ENCODE data around the gene UFC1. TPM values are rescaled to one million over a fixed set of nuclear protein-coding genes. Genes with fewer than 3 reads are reported as not detected.

UFC1 gene
- total and polyA plus RNA-seq, 2 of the 13 experiments (the other 11 are each of a cell fraction or from before 2014, with no cell fraction given): 72.8 to 85.2 TPM

GRCh38 chr1:161177112-161177935 is 23.5 kb downstream of the UFC1 start, which contains the start of gene B4GALT3 (continued):
- TF ChIP-seq SNAPC5 (CRISPR knock-in tag; IDR thresholded peaks at IDR 0.05; ENCODE audit: borderline replicate concordance) (no peak), ZNF333 (CRISPR knock-in tag; IDR thresholded peaks at IDR 0.05; ENCODE audit: borderline replicate concordance) (peak; percentile 89; the same call in 1 of the 2 replicates), ISL2 (CRISPR knock-in tag; IDR thresholded peaks at IDR 0.05) (0 out of 2 replicates have a peak, but pooled peaks have one; percentile 31), PRPF4 (IDR thresholded peaks at IDR 0.05; ENCODE audit: low read depth, low read length, poor library complexity, severe bottlenecking) (no peak), RFX5 (IDR thresholded peaks at IDR 0.05; ENCODE audit: low read depth, low read length) (no peak), ZSCAN12 (CRISPR knock-in tag; IDR thresholded peaks at IDR 0.05) (no peak; the same call in 1 of the 2 replicates), SP1 (IDR thresholded peaks at IDR 0.05) (no peak), SP1 (CRISPR knock-in tag; IDR thresholded peaks at IDR 0.05) (peak; percentile 97), PAF1 (CRISPR knock-in tag; IDR thresholded peaks at IDR 0.05) (no peak), ZFP37 (CRISPR knock-in tag; IDR thresholded peaks at IDR 0.05; ENCODE audit: borderline replicate concordance) (no peak; the same call in 1 of the 2 replicates), CREB3 (CRISPR knock-in tag; IDR thresholded peaks at IDR 0.05) (no peak), ZNF639 (CRISPR knock-in tag; conservative IDR thresholded peaks at IDR 0.05) (no peak), IKZF1 (IDR thresholded peaks at IDR 0.05) (no peak), ZNF180 (CRISPR knock-in tag; IDR thresholded peaks at IDR 0.05; ENCODE audit: borderline replicate concordance, low read depth) (no peak), MLX (CRISPR knock-in tag; IDR thresholded peaks at IDR 0.05) (peak; percentile 38; the same call in 1 of the 2 replicates), ZNF224 (CRISPR knock-in tag; IDR thresholded peaks at IDR 0.05) (0 out of 2 replicates have a peak, but pooled peaks have one; percentile 27), NFE2L1 (CRISPR knock-in tag; IDR thresholded peaks at IDR 0.05; ENCODE audit: borderline replicate concordance) (no peak), ZNF556 (CRISPR knock-in tag; IDR thresholded peaks at IDR 0.05; ENCODE audit: borderline replicate concordance) (peak; percentile 83), SMC3 (IDR thresholded peaks at IDR 0.05; ENCODE audit: low read length) (peak; percentile 21; the same call in 1 of the 2 replicates)
- TF ChIP-seq, protein P1, sequence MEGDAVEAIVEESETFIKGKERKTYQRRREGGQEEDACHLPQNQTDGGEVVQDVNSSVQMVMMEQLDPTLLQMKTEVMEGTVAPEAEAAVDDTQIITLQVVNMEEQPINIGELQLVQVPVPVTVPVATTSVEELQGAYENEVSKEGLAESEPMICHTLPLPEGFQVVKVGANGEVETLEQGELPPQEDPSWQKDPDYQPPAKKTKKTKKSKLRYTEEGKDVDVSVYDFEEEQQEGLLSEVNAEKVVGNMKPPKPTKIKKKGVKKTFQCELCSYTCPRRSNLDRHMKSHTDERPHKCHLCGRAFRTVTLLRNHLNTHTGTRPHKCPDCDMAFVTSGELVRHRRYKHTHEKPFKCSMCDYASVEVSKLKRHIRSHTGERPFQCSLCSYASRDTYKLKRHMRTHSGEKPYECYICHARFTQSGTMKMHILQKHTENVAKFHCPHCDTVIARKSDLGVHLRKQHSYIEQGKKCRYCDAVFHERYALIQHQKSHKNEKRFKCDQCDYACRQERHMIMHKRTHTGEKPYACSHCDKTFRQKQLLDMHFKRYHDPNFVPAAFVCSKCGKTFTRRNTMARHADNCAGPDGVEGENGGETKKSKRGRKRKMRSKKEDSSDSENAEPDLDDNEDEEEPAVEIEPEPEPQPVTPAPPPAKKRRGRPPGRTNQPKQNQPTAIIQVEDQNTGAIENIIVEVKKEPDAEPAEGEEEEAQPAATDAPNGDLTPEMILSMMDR (CRISPR knock-in tag; IDR thresholded peaks at IDR 0.05): peak; percentile 78
- TF ChIP-seq, protein P2, sequence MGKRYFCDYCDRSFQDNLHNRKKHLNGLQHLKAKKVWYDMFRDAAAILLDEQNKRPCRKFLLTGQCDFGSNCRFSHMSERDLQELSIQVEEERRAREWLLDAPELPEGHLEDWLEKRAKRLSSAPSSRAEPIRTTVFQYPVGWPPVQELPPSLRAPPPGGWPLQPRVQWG (CRISPR knock-in tag; IDR thresholded peaks at IDR 0.05; ENCODE audit: borderline replicate concordance, low read depth): no peak
- TF ChIP-seq, protein P3, sequence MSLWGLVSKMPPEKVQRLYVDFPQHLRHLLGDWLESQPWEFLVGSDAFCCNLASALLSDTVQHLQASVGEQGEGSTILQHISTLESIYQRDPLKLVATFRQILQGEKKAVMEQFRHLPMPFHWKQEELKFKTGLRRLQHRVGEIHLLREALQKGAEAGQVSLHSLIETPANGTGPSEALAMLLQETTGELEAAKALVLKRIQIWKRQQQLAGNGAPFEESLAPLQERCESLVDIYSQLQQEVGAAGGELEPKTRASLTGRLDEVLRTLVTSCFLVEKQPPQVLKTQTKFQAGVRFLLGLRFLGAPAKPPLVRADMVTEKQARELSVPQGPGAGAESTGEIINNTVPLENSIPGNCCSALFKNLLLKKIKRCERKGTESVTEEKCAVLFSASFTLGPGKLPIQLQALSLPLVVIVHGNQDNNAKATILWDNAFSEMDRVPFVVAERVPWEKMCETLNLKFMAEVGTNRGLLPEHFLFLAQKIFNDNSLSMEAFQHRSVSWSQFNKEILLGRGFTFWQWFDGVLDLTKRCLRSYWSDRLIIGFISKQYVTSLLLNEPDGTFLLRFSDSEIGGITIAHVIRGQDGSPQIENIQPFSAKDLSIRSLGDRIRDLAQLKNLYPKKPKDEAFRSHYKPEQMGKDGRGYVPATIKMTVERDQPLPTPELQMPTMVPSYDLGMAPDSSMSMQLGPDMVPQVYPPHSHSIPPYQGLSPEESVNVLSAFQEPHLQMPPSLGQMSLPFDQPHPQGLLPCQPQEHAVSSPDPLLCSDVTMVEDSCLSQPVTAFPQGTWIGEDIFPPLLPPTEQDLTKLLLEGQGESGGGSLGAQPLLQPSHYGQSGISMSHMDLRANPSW (CRISPR knock-in tag; IDR thresholded peaks at IDR 0.05; ENCODE audit: borderline replicate concordance): peak; percentile 57; the same call in 1 of the 2 replicates

All from HepG2 (cell line).